D341Med (cell line): ENCODE results near the gene COL23A1.

ENCODE experiments used
- DNase-seq: peaks from one replicate; pipeline ENCODE4 v3.0.0; 2012; ENCODE audit warnings: low spot score

COL23A1 gene

DNA sequence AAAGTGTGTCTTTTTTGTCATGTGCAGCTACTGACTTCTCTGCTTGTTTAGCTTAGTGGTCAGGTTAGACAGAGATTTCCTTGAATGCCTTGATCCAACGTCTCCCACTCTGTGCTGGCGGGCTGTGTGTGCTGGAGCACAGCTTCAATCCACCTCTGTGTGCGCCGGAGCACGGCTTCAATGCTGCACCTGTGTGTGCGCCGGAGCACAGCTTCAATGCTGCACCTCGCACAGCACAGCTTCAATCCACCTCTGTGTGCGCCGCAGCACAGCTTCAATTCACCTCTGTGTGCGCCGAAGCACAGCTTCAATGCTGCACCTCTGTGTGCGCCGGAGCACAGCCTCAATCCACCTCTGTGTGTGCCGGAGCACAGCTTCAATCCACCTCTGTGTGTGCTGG, 288.6 kb downstream of the COL23A1 start:
- no peak for DNase-seq

DNA sequence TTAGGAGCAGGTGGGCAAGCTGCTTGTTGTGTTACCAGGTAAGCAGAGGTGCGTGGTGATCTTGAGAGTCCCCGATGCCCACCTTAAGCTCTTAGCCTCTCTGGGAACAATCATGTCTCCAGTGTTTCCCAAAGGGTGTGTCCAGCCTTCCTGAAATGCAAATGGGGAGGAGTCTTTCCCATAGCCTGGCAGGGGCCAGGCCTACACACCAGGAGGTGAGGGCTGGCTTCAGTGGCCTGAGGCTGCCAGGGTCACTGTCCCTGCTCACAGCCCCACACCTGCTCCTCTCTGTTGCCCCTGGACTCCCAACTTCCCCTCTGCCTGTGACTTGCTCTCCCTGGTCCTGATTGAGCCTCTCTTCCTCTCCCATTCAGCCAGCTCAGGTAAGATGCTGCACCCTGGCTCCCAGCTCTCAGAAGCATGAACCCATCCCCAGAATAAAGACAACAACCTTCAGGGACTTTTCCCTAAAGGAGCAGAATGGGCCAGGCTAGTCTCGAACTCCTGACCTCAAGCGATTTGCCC, 291.8 kb downstream of the COL23A1 start:
- DNase-seq: no peak

DNA sequence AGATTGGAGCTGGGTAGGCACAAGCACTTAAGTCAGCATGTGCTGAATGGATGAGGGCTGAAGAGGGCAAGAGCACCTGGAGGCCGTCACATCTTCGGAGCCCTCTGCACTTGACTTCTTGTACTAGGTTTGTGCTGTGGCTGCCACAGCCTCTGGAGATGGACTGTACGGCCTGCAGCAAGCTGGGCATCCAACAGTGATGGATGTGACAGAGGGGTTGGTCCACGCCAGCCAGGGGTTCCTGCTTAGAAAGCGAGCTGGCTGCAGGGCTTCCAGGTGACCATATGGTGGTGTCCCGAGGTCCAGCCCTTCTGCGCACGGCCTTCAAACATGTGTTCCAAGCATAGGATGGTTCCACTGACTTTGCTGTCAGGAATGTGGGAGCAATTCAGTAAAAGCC, 292.4 kb downstream of the COL23A1 start:
- no peak for DNase-seq

DNA sequence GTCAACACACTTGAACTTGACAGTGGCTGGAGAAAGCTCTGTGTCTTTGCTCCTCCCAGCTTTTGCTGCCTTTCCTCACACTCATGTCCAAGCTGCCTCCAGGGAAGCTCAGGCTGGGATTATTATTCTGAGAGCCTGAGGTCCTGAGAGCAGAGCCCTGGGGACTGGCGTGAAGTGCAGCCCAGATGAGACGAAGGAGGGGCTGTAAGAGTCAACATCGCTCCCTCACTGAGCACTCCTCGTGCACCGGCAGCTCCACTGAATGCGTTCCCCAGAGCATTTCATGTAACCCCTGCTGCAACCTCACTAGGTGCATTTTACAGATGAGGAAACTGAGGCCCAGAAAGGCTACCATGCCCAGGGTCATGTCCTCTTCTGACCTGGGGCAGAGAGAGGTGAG, 294.1 kb downstream of the COL23A1 start:
- no peak for DNase-seq

DNA sequence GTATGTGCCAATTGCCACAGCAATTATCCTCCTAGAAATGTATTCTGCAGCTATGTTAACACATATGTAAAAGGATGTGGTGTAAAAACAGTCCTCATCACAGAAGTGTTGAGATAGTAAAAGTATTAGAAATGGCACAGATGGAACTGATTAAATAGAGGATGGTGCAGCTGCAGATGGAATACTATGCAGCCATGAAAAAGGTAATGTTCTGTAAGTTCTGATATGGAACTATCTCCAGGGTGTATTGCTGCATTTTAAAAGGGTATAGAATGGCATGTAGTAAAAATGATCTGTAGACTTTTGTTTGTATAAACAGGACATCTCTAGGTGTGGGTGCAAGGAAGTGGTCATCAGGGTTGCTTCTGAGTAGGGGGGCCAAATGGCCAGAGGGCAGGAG, 294.6 kb downstream of the COL23A1 start:
- DNase-seq: no peak

DNA sequence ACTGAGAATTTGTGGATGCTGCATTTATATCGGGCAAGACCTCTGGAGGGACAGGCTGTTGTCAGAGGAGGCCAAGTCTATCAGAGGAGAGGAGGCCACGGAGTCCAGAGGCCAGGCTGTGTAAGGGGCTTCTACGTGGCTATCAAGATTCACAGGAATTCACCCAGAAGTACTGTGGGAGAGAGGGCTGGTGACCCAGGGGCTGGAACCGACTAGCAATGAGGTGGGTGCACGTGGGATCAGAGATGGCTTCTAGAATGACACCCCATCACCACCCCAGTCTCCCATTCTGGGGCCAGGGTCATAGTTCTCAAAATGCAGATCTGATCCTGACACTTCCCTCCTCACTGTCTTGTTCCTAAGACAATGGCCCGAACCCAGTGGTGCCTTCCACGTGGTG, 296.4 kb downstream of the COL23A1 start:
- DNase-seq: no peak

DNA sequence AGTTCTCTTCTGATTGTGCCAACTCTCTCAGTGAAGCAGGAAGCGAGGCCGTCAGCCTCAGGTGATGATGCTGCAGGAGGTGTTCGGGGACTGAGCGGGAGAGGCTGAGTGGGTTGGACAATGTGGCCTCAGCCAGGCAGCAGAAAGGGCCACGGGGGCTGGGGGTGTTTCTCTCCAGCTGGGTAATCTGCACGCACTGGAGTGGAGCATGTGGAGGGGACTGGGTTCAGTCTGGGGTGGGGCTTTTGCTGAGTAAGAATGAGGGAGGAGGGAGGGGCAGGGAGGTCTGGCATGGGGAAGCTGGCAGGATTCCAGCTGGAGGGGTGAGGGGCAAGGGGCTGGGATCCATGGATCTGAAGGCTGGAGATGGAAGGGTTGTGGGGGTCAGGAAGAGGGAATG, 296.8 kb downstream of the COL23A1 start:
- no peak for DNase-seq

DNA sequence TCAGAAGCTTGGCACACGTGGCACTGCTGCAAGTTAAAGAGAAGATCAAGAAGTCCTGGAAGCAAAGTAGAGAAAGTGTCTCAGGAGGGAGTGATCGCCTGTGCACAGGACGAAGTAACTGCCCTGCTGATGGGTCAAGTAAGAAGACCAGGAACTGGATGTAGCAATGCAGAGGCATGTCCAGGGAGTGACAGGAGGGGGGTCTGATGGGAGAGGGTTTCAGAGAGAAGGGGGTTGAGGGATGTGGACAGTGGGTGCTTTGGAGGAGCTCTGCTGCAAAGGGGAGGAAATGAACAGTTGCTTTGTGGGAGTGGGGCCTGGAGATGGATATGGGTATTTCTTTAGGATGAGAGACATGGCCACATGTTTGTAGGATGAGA, 297.4 kb downstream of the COL23A1 start:
- no peak for DNase-seq

DNA sequence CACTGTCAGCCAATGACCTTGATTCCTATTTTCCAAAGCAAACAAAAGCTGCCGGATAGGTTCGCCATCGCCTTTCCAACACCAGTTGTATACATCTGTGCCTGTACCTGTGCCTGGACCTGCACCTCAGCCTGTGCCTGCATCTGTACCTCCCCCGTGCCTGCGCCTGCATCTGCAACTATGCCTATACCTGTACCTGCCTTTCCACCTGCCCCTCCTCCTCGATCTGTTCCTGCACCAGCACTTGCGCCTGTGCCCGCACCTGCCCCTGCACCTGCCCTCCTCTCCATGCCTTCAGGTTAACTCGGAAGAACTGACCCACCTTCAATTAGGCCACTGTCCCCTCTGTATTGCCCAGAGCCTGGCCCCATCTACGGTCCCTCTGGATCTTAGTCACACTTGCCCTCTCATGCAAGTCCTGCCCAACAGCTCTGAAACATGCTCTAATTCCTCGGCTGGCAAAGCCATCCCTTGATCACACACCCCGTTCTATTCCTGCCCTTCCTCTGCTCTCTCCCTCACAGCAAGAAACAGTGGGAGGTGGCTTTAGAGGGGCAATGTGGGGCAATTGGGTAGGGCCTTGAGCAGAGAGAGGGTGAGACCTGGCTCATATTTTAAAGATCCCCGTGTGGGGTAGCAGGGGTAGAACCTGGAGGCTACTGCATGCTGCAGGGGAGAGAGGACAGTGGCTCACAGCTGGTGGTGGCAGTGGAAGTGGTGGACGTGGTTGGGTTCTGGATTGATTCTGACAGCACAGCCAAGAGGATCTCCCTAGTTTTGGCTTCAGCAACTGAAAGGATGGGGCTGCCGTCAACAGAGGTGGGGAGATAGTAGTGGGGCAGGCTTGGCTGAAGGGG, 298.0 kb downstream of the COL23A1 start:
- no peak for DNase-seq

DNA sequence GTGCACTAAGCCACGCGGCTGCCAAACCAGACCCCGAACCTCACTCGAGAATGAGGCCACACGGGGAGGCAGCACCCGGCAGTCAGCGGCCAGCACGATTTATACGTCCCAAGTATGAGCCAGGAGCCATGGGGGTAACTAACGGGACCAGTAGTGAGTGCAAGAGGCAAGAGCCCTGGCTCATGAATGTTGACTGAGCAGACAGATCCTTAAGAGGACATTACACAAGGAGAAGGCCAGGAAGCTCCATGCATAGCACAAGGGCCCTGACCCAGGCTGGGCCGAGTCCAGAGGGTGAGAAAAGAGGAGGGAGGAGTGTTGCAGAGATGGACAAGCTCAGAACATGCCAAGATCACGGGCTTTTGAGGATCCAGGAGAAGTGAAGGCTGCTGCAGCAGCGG, 299.0 kb downstream of the COL23A1 start:
- DNase-seq: no peak

DNA sequence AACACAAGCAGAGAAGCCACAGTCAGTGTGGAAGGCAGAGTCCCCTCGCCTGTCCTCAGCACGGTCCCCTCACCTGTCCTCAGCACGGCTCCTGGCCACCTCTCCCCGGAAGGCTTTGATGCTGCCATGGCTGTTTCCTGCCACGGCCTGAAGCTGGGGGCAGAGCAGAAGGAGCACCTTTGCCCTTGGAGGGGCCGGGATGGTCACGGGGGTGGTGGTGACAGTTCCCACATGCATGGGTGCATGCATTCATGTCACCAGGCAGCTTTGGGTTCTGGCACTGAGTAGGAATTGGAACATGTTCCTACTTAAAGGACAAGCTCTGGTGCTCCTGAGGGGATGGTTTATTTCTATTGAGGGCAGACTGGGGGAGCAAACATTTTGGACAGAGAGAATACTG, 299.8 kb downstream of the COL23A1 start:
- DNase-seq: no peak

DNA sequence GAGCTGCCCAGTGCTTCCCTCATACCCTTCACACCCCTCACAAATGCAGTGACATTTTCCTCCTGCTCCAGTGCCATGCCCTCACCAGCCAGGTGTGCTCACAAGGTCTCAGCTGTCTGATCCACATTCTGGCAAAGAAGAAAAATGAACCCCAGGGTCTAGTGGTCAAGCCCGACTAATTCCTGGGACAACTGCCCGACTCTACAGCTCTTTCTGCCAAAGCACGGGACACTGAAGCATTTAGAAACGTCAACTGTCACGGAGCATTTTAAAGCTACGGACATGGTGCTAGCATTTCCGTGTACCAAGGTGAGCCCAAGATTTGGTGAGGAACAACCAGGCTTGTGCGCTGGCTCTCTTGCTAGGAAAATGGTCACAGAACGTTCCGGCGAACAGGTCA, 300.8 kb downstream of the COL23A1 start:
- no peak for DNase-seq

DNA sequence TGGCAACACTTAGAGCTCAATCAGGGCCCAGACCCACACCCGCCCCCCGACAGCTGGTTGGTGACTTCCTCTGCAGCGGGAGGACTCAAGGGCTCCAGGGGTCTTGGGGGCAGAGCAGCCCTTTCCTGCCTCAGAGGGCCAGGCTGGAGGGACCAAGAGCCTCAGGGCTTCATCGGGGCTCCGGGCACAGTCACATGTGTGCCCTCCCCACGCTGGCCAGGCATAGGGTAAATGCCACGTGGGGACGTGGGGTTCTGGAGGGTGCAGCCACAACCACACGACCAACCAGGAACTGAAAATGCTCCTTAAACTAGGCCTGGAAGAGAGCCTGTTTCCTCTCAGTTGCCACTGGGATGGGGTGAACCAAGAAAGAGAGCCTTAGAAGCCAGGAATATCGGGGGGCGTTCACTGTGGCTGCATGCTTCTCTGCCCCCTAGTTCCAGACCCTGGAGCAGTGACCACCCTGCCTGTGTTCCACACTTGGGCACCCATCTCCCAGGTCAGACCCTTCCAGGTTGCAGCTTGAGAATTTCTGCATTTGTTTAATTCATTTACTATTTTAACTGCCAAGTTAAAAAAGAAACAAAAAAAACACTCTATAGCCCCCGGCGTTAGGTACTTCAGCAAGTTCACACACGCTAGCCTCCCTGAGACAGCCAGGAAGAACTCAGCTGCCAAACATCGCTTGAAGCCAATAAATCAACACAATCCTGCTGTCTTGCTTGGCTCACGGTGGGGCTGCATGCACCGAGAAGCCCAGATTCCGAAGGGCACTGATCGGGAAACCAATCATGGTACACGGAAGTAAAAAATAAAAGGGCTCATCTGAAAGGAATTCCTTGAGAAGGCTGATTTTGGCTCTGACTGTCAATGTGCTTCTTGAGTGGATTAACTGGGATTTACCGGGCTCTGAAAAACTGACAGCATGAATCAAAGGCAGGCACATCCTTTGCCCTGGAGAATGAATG, 301.5 kb downstream of the COL23A1 start:
- DNase-seq: no peak

DNA sequence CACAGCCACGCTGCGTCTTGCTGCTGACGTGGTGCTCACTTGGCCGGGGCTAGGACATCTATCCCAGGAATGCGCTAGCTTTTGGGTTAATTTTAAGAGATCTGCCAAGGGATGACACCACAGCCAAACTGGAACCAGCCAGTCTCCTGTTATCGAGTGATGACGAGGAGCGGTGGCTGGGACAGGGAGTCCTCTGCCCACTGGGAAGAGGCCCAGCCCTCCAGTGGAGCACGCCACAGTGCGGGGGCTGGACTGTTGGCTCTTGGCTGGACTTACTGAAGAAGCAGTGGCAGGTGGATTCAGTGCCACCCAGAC, 302.4 kb downstream of the COL23A1 start:
- no peak for DNase-seq

DNA sequence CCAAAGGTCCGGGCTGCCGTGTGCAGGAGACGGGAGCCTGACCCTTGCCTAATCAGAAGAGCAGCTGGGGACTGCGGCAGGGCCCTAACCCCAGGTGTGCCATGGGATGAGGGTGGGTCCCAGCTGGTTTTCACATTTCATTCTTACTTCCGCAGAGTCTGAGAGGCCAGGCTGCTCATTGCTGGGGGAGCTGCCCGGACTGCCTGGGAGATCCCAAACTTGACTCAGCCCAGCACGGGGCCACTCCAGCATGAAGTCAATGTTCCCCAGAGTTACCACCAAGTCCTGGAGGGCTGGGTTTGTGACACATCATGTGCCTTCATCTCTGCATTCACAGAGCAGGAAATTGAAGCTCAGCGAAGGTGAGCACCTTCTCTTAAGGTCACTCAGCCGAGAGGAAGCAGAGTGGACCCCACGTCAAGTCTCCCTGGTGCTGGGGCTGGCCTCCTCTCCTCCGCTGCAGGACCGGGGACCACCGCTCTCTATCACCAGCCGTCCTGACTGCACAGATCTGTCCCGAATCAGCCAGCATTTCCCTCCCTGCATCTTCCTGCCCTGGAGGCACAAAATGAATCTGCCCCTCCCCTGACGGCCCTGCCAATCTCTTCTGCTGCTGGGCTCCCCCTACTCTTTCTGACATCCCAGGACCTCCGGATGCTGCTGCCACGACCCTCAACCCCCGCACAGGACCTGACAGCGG, 303.0 kb downstream of the COL23A1 start:
- DNase-seq: no peak

DNA sequence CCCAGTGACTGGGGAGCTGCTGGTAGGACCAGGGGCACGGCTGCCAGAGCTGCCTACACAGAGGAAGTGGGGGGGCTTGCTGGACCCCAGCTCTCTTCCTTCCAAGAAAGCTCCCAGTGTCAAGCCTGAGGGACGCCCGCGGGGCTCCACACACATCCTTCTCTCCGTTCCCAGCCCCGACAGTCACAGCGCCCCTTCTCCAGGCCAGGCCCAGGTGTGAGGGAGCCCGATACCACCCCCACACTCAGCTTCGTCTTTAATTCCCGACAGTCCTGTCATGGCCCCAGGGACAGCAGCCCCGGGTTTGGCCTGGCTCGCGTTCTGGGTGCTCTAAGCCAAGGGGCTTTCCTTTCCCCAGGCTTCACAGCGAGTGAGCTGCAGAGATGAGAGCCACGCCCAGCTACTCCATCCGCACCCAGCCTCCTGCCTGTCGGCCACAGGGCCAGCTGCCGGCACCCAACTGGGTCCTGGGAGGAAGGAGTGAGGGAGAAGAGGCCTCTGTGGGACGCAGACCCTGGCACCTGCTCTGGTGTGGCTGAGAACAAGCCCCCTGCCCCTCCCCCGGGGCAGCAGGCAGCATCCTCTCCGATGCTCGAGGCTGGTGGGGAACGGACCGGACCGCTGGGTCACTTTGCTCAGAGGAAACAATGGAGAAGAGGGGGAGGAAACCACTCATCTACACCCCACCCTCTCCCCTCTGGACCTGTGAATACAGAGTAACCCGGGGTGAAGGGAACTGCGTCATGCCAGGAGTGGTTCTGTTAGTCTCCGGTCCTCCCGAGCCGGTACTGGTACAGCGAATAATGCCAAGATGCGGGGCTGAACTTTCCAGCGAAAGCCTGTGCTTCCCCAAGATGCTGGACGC, 303.7 kb downstream of the COL23A1 start:
- no peak for DNase-seq

DNA sequence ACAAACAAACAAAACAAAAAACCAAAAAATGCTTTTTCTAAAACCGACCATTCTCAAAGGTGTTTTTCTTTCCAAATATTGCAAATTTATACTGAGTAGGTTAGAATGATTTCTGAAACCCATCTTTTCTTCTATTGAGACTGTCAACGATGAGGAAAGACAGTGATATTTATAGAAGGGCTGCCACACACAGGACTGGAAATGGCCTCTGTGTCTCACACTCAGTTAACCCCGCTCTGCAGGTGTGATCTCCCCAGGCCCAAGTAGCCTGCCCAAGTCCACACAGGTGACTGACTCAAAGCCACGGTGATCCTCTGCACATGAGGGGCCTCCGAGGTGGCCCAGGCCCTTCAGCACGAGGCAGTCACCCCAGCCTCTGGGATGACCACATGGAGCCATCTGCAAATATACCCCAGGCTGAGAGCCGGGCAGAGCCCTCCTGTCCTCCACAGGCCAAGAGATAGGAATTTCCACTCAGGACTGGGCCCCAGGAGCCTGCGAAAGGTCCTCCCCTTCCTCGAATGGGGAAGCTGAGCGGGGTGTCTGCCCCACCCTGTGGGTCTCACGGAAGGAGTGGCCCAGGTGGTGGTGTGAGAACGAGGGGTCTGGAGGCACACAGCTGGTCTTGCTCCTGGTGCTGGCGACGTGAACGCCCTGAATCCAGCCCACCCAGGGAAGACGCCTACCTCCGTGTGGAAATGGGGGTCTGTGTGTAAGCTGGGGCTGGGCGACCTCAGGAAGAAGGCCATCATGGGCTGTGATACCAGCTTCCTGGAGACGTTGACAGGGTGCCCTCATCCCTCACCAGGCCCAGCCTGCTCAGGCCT, 304.6 kb downstream of the COL23A1 start:
- DNase-seq: no peak

DNA sequence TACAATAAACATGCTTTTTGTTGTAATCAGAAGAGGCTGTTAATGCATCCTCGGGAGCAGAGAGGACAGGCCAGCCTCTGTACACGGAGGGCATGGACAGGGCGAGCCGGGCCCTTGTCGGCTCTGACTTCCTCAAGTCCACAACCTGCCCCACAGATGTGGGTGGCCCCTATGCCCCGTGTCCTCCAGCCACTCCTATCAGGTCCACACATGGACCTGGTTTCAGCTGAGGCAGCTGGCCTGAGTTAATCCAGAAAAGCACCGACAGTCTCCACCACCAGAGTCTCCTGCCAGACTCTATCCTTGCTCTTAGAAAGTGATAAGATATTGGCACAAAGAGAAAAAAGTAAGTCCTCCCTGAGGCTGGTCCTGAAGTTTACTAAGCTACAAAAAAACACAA, 305.2 kb downstream of the COL23A1 start:
- no peak for DNase-seq

DNA sequence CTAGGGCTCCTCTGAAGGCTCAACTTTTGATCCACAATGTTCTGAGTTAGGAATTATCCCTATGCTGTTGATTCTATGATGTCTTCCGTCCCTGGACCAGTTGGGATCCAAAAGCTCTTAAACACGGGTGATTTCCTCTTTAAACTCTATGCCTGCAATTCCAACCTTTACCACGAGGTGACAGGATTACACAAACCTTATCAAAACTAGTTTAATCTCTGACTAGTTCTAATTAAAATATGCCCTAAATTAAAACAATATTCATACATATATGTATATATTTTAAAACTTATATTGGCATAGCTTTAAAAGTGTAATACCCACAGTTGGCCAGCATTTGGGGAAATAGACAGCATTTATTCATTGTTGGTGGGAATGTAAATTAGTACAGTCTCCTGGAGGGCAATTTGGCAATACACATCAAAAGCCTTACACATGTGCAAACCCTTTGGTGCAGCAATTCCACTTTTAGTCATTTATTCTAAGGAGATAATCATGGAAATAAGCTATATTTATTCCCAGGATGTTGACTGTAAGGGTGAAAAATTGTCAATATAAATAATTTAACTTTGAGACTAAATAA, 306.0 kb downstream of the COL23A1 start:
- DNase-seq: no peak

DNA sequence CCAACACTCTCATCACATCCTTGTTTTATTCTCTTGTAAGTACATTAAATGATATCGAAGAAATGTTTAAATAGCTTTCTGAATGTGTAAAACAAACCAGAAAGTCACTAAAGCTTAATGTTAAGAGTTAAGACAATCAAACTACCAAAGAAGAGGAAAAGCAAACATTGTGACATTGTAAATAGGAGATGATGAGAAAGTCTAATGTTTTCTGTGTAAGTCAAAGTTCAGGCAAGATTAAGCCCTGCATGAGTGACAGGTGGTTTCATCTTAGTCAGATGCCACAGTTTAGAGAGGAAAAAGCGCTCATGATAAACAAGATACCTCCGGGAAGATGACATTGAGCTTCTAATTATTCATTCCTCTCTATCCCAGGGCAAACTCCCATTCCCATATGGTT, 306.7 kb downstream of the COL23A1 start:
- no peak for DNase-seq
